Fibroblast of gingiva (primary cell): ENCODE measurements around the gene SNAI3.

Source experiments
- DNase-seq: peaks from one replicate; pipeline ENCODE4 v3.0.0-alpha.2; 2011; ENCODE audit warnings: low read depth

SNAI3 gene

DNA sequence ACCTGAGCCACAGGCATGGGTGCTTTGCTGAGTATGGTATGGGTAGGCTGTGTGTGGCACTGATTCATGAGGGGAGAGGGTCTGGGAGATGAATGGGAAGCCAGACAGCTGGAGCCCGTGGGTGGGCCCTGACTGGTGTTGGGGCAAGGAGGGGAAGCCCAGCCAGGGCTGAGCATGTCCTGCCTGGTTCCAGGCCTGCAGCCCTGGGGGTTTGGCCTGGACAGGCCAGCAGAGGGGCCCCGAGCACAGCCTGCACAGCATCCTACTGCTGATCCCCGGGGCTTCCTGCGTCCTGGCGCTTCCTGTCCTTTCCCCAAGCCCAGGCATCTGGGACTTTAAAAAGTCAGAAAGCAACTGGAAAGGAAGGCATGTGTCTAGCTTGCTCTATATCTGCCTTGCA is 18.8 kb downstream of the SNAI3 start:
- no peak for DNase-seq

DNA sequence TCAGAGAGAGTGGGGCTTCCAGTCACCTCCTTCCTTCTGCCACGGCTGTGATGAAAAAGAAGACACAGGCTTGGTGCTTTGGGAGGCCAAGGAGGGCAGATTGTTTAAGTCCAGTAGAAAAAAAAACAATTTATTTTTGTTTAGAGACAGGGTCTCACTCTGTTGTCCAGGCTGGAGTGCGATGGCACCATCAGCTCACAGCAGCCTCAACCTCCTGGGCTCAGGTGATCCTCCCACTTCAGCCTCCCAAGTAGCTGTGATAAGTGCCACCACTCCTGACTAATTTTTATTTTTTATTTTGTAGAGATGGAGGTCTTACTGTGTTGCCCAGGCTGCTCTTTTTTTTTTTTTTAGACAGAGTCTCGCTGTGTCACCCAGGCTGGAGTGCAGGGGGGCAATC is 20.7 kb downstream of the SNAI3 start:
- no peak for DNase-seq

DNA sequence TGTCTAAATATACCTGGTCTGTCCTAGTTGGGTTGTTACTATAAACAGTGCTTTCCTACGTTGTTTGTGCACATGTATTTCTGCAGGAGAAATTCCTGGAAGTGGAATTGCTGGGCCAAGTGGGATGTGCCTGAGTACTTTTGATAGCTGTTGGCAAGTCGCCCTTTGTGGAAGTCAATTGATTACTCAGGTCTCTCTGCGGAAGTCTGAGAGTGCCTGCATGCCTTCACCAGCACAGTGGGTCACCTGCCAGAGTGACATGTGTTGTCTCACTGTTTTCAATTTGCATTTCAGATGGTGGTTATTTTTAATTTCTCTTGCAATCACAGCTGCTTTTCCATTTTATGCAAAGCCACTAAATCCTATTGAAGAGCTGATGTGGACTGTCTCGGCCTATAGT is 21.2 kb downstream of the SNAI3 start:
- no peak for DNase-seq

DNA sequence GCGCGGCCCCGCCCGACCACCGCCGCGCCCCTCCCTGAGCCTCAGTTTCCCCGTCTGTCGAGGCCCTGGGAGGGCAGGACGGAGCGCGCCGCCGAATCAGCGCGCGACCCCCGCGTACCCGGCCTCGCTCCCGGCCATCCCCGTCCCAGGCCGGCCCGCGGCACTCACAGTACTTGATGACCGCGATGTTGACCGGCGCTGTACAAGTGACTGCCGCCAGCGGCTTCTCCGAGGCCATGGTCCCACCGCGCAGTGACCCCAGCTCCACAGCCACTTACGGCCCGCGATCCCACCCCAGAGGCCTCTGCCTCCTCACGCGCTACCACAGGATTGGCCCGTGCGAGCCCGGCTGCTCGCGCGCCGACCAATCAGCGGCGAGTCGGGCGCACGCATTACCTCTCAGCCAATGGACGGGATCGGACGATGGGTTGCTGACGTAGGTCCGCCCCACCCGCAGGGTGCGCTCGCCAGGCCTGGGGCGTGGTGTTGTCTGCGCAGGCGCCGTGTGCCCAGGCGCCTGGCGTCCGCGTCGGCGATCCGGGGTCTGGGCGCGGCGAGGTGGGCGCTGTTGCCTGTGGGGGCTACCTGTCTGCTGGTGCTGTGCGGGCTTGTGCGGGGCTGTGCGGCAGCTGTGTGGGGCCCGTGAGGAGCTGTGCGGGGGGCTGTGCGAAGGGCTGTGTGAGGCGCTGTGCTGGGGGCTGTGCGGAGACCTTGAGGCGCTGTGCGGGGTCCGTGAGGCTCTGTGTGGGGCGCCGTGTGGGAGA is 23.3 kb downstream of the SNAI3 start, which contains the start of gene MVD:
TSS of gene MVD (minus strand) at position 249 of the 764 bp plus-strand sequence. CDS start at position 238, 11 bp downstream.
- DNase-seq, result peak; percentile 99

DNA sequence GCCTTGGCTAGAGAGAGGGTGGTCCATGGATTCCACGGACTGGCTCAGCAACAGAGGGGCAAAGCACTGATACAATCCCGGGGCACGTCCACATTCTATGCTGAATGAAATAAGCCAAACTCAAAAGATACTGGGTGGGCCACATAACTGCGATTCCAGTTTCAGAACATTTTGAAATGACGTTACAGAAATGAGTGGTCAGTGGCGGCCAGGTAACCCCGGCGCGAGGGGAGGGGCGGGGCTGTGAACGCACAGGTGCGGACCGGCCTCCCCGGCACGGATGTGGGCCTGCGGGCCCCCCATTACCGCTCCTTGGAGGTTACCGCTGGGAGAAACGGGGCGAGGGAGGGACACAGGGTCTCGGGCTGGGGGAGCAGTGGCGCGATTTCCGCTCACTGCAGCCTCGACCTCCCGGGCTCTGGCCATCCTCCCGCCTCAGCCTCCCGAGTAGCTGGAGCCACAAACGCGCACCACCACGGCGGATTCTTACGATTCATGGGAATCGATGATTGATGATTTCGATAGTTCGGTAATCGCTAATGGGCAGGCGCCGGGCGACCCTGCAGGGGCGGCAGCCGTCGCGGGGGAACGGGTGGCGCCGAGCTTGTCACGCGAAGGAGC is 24.0 kb downstream of the SNAI3 start:
- DNase-seq, result no peak

DNA sequence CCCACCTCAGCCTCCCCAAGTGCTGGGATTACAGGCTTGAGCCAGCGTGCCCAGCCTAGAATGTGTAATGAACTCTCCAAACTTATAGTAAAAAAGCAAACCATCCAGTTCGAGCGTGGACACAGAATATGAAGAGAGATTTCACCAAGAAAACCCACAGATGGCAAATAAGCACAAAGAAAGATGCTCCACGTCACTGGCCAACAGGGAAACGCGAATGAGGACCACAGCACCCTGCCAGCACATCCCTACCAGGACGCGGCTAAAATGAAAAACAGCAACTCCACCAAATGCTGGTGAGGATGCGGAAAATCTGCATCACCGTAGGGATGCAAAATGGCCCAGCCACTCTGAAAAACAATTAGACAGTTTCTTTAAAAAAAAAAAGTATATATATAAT is 24.8 kb downstream of the SNAI3 start:
- DNase-seq, result no peak

DNA sequence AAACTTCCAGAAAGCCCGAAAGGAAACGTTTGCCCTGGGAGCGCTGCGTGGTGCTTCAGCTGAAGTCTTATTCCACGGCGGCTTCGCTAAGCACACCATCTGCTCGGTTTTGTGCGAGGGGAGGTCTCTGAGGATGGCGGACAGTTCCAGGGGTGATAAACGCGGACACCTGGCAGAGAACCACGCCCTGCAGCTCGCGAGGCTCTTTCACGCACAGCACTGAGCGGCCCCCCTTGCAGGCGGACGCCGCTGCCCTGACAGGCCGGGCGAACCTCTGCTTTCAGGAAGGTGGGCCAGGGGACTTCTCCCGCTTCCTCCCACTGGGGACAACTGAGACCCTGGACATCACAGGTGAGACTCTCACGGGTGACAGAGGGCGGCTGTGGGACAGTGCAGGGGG is 27.1 kb downstream of the SNAI3 start:
- DNase-seq, result no peak

DNA sequence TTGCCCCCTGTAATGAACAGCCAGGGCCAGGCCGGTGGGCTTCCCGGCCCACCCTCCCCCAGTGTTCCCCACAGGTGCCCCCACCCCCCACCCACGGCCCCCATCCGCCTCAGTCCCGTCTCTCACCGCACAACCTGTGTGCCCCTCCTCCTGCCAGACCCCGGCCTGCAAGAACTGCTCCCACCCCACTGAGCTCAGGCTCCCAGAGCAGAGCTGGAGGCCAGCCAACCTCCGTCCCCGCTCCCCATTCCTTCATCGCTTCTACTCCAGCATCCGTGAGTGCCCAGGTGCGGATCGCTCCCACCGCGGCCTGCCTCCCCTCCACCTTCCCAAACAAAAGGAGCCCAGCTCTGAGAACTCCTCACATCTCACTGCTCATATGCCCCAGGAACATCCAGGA is 27.6 kb downstream of the SNAI3 start:
- DNase-seq, result no peak

DNA sequence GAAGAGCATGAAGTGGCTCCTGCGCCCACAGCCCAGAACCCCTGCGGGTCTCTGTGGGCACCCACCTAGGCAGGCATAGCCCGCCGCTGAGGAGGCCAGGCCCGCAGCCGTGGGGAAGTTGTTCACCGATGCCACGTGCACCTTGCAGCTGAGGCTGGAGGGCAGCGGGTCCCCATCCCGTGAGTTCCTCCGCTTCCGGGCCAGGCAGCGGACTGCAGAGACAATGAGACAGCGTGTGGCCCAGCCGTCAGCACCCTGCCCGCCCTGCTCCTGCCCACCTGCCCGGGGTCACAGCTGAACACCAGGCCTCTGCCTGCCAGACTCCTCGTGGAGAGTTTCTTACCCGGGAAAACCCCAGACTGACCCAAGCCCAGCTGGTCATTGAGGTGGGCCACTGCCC is 28.9 kb downstream of the SNAI3 start:
- no peak for DNase-seq

DNA sequence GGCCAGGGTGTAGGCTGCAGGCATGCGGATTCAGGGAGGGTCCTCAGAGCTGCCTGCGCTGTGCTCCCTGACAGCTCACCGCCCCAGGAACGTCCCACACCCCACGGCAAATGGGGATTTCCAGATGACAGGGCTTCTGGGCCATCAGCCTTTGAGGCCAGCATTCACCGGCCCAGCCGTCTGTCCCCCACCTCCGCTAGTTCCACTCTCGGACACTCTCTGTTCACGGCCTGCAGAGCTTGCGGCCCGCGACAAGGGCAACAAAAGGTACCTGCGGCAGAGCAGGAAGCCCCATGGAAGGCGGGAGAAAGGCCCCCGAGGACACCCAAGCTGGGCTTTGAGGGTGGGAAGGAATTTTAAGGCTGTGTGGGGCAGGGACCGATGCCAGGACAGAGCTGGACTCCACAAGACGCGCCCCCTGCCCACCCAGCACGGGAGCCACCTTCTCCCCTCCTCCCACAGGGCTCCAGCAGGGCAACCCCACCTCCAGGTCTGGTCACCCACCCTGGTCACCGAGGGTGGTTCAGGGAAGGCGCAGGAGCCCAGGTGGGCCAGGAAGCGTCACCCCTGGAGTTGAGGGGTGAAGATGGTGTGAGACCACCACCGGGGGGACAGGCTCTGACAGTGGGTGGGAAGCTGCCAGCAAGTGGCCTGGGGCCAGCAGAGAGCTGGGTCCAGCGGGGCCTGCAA is 29.9 kb downstream of the SNAI3 start:
- DNase-seq, result no peak

DNA sequence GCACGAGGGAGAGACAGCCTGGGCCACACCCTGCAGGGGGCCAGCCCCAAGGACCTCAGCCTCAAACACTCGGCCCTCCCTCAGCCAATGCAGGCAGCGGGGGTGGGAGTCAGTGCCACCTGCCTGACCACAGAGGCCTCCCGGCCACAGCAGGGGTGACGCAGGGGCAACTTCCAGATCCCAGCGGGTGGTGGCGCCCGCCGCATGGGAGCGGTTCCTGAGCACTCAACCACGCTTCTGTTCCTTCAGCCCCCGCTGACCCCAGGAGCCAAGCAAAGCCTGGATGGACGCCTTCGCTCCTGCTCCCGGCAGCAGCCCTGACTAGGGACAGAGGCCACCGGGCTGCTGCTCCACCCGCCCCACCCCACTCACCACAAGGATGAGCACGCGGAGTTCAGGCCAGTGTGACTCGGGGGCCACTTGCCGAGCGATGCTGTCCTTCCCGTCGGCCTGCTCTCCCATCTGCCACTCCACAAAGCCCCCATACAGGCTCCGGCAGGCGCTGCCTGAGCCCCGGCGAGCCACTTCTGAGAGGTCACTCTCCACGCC is 30.5 kb downstream of the SNAI3 start:
- DNase-seq, result no peak

DNA sequence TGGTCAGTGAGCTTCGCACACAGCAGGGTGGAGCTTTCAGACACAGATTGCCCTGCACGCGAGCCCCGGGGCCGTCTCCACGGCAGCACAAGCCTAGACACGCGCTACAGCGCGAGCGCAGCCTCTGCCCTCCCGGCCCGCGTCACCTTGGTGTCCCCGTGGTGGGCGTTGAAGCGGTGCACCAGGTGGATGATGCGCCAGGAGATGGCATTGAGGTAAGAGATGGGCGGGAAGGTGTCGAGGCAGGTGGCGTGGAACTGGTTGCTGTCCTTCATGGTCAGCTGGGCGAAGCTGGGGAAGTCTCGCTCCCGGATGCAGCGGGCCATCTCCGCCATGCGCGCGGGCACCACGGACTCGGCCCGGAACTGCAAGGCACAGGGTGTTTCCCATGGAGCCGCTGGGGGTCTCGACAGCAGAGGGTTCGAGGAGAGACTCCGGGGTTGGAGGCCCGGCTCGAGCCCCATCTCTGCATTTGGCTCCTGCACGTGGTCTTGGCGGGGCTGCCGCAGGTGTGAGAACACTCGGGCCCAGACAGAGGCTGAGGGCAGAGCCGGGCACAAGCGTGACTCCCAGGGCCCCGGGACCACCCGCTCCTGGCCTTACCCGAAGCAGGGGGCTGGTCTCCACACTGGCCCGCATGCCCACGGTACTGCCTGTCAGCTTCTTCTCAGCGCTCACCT is 31.1 kb downstream of the SNAI3 start:
- DNase-seq, result no peak

DNA sequence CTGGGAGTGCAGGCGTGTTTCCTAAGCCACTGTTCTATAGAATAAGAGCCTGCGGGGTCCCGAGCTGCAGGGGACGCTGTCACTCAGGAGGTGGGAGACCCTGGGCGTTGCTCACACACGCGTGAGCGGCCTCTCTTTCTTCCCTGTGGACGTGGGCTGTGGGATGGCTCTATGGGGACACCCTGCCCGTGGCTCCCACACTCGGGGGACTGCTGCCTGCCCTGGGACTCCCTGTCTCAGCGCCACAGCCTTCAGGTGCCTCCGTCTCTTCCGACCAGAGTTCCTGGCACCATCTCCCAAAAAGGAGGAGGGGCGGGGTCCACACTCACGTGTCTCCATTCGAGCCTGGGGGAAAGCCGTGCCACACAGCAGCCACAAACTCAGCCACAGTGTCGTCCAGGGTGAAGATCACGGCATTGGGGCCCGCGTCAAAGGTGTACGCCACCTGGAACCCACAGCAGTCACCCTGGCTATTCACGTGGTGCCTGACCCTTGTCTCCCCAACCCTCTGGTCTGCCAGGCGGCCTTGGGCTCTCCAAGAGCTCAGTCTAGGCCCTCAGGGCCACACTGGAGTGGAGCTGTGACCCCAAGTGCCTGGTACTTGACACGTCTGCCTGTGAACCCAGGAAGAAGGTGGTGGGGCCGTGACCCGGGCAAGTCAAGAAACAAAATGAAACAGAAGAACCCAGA is 31.8 kb downstream of the SNAI3 start:
- DNase-seq, result no peak

DNA sequence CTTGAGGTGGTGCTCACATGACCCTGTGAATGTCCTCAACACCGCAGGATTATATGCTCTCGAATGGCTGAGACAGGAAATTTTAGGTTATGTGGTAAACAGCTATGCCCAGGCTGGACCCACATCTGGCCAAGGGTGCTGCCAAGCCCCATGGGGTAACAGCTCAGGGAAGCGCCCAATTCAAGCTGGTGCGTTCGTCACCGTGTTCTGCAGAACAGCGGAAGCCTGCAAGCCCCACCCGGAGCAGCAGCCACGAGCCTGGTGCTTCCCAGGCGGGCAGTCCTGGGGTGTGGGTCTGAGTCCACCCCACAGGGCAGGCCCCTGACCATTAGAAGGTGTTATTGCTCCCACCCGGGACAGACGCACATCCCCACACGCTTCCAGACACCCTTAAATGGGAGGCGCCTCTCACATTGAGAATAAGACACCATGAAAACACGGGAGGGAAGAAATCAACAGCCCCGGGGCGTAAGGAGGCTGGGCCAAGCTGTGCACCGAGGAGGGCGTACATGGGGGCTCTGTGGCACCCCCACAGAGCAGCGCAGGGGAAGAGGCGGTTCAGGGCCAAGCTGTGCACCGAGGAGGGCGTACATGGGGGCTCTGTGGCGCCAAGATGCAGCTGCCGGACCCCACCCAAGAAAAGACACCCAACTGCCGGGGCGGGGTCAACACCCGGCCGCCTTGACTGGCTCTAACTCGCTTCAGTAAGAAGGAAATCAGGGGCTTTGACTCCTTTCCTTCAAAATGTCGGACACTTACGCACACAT is 32.5 kb downstream of the SNAI3 start:
- DNase-seq, result peak; percentile 43

DNA sequence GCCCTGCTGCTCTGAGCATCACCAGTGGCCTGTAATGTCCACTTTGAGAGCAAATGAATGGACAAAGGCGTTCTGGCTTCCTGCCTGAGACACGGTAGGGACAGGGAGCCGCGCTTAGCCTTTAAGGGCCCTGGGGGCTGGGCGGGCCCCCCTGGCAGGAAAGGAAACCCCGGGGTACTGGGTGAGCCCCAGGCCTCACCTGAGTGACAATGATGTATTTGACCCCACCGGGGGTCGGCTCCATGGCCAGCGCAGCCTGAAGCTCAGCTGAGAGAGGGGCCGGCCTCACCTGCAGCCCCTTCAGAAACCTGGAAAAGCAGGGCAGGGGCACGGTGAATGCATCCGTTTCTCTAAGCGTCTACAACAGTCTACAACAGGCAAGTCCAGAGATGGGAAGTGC is 33.2 kb downstream of the SNAI3 start:
- no peak for DNase-seq

DNA sequence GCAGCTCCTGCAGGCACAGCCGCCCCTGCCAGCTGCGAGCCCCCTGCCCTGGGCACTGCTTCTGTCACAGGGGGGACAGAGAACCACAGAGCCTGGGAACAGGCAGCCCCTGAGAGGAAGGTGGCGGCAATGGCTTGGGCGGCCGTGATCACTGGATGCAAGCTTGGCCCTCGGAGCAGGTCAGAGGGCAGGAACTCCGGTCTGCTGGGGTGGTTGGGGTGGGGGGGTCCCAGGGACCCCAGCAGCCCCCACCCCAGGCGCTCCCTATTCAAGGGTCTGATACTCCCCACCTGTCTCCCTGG is 33.6 kb downstream of the SNAI3 start:
- no peak for DNase-seq

DNA sequence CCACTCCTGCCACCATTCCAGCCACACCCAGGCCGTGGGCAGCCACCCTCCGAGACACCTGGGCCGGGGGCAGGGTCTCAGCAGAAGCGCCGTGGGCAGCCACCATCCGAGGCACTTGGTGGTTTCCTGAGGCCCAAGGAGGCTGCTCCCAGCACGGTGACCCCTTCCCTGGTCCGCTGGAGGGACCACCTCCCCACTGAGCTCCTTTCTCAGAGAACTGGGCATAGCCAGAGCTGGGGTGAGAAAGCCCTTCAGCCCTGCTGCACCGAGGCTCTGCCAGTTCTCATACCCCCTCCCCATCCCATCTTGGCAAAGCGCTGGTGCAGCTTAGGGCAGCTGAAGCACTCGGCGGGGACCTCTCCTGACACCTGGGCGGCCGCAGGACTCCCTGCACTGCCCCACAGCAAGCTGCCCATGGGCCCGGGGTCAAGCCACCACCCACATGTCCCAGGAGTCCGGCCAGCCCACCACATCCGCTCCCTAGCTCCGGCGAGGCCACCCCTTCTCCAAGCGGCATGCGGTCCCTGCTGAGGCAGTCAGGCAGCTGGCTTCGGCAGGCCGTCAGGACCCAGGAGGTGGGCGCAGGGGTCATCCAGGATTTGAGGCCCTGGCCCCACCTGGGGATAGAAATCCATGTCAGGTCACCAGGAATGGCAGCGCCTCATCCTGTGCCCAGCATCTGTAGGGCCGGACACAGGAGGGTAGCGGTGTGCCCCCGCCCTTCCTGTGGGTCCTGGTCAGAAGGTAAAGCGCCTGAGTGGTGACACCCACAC is 34.1 kb downstream of the SNAI3 start:
- no peak for DNase-seq

DNA sequence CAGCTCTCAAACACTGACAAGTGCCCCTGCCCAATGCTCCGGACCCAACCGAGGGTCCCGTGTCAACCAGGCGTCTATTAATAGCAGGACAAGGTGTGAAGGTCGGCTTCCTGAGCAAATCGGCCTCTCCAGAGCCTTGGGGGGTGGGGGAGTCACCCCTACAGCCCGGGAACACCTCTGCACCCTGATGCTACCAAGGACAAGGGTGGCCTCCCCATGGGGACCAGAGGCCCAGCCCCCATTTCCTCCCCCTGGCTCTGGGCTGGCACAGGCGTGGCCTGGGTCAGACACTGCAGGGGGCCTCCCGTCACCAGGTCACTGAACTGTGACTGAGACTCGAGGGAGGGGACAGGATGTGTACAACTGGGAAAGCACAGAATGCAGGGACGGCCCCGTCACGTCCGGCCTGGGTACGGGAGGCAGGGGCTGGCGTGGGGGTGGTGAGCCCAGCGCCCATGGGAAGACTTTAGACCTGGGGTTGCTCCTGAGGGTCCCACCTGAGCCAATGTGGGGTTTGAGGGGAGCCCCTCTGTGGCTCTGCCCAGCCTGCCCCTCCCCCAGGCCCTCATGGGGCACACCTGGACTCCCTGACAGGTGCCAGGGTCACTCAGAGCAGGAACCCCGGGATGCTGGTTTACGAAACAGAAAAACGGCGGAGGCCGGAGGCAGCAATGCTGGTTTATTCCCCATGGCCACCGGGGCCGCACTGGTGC is 34.9 kb downstream of the SNAI3 start:
- peak; percentile 66 for DNase-seq

DNA sequence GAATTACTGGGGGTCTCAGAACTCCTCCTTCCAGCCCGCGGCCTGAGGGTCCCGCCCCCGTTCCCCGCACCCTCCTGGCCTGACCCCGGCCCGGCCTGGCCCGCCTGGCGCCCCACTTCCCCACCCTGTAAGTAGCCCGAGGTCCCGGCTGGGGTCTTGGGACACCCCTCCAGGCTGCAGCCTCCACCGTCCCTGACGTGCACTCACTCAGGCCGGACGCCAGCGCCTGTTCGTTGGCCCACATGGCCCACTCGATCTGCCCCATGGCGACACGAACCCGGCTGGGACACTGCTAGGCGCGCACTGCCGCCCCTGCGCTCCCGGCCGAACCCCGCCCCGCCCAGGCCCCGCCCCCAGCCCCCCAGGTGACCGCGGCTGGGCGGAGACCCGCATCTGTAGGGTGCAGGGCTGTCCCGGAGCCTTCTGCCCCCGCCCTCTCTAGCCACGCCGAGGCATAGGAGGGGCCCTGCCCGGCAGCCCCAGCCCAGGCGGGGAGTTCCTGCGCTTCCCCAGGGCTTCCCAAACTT is 35.5 kb downstream of the SNAI3 start, which contains the start of gene CYBA:
TSS of gene CYBA (minus strand) at position 305 of the 527 bp plus-strand sequence. CDS start at position 265, 40 bp downstream.
- DNase-seq, result peak; percentile 78
